Naive thymus-derived CD8-positive, alpha-beta T cell (primary cell): ENCODE measurements around the gene BPGM. TPM values are rescaled to one million over a fixed set of nuclear protein-coding genes. Genes with fewer than 3 reads are reported as not detected.
A peak's percentile ranks its signal among the peaks of the same experiment; 100 is the strongest.

ENCODE experiments used
- ATAC-seq, 2 donors: fragments of 150-1000 bp; cut with Tn5 transposase in 1 of 2; sonication (Bioruptor Pico), chemical (Tn5 transposase) in 1 of 2; 1 replicate in 1 of 2; 2 replicates in 1 of 2; pipeline ENCODE4 v1.10.0; 2021; ENCODE audit warnings: mild to moderate bottlenecking in 2 of 2, moderate library complexity in 2 of 2
- POLR2A ChIA-PET: fragments of 350-600 bp; sonication (Branson Sonifier 250); formaldehyde crosslinking; loops from one replicate; lab custom pipeline; 2021; ENCODE audit warnings: antibody characterized with exemption; lab: Charles Lee
- DNase-seq, 10 donors: peaks; one replicate each; pipeline versions ENCODE4 v3.0.0 to v3.0.0-alpha.2; 2020 to 2022
- H3K27ac Mint-ChIP-seq, 10 donors: one replicate each; pipeline ENCODE4 v1.8.0; 2020 to 2022; ENCODE audit warnings: mild to moderate bottlenecking in 10 of 10, mixed read lengths in 10 of 10, moderate library complexity in 4 of 10, inconsistent platforms in 1 of 10
- H3K27me3 Mint-ChIP-seq, 5 donors: one replicate each; pipeline ENCODE4 v1.8.0; 2021 to 2022; ENCODE audit warnings: mixed read lengths in 5 of 5
- H3K36me3 Mint-ChIP-seq, 3 donors: one replicate each; pipeline ENCODE4 v1.8.0; 2020 to 2022; ENCODE audit warnings: mixed read lengths in 3 of 3, mild to moderate bottlenecking in 2 of 3, inconsistent platforms in 1 of 3
- H3K4me1 Mint-ChIP-seq, 4 donors: one replicate each; pipeline ENCODE4 v1.8.0; 2021 to 2022; ENCODE audit warnings: mixed read lengths in 4 of 4
- H3K4me3 Mint-ChIP-seq, 10 donors: one replicate each; pipeline ENCODE4 v1.8.0; 2020 to 2022; ENCODE audit warnings: mild to moderate bottlenecking in 10 of 10, mixed read lengths in 10 of 10, moderate library complexity in 6 of 10, inconsistent platforms in 1 of 10
- H3K9me3 Mint-ChIP-seq, 9 donors: one replicate each; pipeline ENCODE4 v1.8.0; 2020 to 2022; ENCODE audit warnings: mixed read lengths in 9 of 9, mild to moderate bottlenecking in 3 of 9, inconsistent platforms in 1 of 9, moderate library complexity in 1 of 9
- polyA plus RNA-seq, 3 donors: library from polyadenylated mRNA; unstranded; fragments of 300-500 nt; fragmentation: Illumina TruSeq; gene quantifications; one replicate each; pipeline ENCODE4 v1.2.3, GENCODE V29; 2021
- total RNA-seq, 8 experiments: library from RNA in 2 of 8; stranded (reverse) in 2 of 8; gene quantifications; one replicate each; pipeline ENCODE4 v1.2.3 and lab custom pipeline; 2021 to 2026

BPGM gene
- total and polyA plus RNA-seq, 5 experiments from 2014 or later, result 17.2 to 30.1 (median 25.1) TPM

DNA sequence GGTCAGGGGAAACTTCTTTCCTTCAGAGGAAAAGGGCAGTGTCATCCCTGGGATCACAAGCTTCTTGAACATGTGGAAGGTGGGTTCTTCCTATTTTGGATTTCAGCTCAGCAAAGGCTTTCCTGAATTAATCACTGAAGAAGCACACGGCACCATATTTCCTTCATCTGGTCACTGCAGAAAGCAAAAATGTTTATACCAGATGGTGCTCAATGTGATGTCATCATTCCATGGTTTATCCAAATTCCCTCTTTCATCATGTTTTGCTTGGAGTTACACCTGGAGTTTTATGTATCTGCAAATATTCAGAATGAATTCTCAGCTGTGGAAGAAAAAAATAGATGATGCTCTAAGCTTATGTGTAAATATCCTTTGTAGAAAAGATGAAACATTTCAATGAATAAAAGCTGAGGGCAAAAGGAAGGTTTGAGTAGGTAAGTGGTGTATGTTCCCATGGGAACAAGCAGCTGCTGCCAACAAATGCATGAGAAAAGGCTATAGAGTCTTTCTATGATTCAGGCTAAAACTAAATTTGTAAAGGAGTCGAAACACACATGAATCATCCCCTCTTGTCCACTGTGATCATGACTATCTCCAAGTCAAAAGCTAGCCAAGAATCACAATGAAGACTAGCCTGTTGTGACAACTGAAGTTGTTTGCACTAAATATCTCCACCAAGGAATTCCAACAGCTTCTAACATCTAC lies 26.9 kb upstream of the BPGM start:
- POLR2A ChIA-PET, result no interaction called here
- Mint-ChIP-seq H3K4me3 (no peak overlapping the region), H3K4me1 (peaks cover 0 to 1% (median 0%) of the 10 kb centered on the region in 4 donors), H3K36me3 (no peaks in the 10 kb centered on the region), H3K27me3 (peaks cover 14 to 42% (median 40%) of the 10 kb centered on the region in 5 donors), H3K27ac (no peak overlapping the region), H3K9me3 (no peaks in the 10 kb centered on the region)
- DNase-seq (no peak), ATAC-seq (no peak)

DNA sequence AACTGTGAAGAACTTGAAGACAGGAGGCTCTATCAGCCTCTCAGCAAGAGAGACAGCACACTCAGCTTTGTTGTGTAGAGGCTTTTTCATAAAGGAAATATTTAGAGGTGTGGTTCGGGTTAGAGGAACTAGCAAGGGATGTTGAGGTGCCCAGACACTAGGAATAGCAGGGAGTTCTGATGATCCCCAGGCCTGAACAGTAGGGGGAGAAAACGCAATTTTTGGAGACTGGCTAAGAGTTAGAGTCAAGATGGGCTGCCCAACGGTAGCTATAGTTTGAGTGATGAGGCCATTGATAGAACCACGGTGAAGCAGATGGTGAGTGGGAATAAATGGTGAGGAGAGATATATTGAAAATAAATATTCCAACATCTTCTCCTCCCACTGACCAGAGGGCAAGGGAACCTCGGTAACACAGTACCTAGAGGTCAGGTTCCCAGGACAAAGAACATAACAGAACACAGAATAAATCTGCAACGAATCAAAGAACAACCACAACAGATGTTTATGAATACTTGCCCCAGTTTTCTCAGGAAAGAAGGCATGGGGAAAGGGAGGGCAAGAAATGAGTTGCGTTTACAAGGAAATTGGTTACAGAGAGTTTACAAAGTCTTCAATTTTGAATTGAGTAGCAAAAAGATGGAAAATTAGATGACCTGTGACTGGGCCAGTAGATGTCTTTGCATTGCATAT lies 24.2 kb upstream of the BPGM start:
- POLR2A ChIA-PET, result no interaction called here
- ATAC-seq (no peak), DNase-seq (no peak)
- no peak overlapping the region for H3K27ac Mint-ChIP-seq
- no peak overlapping the region for H3K4me3 Mint-ChIP-seq
- no peaks in the 10 kb centered on the region for H3K9me3 Mint-ChIP-seq
- H3K4me1 Mint-ChIP-seq, result no peaks in the 10 kb centered on the region
- no peaks in the 10 kb centered on the region for H3K36me3 Mint-ChIP-seq
- H3K27me3 Mint-ChIP-seq, result peaks cover 17 to 46% (median 37%) of the 10 kb centered on the region in 5 donors

DNA sequence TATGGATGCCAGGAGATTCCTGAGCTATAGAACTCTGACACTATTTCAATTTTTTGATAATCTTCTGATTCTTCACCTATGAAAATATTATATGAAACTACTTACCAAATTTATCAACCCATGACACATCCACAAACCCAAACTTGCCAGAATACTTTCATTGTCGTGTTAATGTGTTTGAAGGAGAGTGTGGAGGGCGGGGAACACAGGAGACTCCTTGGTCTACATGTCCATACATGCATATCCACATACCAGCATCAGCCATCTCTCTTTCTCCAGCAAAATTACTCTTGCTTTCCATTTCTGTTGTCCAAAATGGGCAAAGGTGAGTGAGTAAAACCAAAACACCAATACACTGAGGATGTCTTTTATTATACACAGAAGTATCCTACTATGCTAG lies 23.5 kb upstream of the BPGM start:
- no peak for ATAC-seq
- H3K27ac Mint-ChIP-seq, result no peak overlapping the region
- no peaks in the 10 kb centered on the region for H3K9me3 Mint-ChIP-seq
- H3K4me1 Mint-ChIP-seq, result no peaks in the 10 kb centered on the region
- peaks cover 21 to 44% (median 42%) of the 10 kb centered on the region in 5 donors for H3K27me3 Mint-ChIP-seq
- H3K4me3 Mint-ChIP-seq, result no peak overlapping the region
- no peak for DNase-seq
- no peaks in the 10 kb centered on the region for H3K36me3 Mint-ChIP-seq
- POLR2A ChIA-PET, result no interaction called here

DNA sequence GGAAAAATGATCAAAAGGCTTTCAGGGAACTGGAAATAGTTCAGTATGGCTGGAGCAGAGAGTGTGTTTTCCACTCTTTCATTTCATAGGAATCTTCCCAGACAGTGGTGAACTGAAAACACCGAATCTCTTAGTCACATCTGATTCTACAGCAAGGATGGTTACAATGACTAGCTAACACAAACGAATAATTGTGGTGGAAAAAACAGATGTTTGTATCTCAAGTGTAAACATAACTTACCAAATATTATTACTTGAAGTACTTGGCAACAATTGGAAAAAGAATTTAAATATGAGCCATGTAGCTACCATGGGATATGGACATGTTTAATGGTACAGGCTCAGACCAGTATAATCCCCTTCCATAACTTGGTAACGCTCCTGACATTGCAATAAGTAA lies 21.1 kb upstream of the BPGM start:
- no peaks in the 10 kb centered on the region for H3K9me3 Mint-ChIP-seq
- peaks cover 24 to 62% (median 46%) of the 10 kb centered on the region in 5 donors for H3K27me3 Mint-ChIP-seq
- no peaks in the 10 kb centered on the region for H3K36me3 Mint-ChIP-seq
- no peak overlapping the region for H3K27ac Mint-ChIP-seq
- H3K4me3 Mint-ChIP-seq, result no peak overlapping the region
- no peak for DNase-seq
- no peak for ATAC-seq
- POLR2A ChIA-PET, result no interaction called here
- H3K4me1 Mint-ChIP-seq, result no peaks in the 10 kb centered on the region

DNA sequence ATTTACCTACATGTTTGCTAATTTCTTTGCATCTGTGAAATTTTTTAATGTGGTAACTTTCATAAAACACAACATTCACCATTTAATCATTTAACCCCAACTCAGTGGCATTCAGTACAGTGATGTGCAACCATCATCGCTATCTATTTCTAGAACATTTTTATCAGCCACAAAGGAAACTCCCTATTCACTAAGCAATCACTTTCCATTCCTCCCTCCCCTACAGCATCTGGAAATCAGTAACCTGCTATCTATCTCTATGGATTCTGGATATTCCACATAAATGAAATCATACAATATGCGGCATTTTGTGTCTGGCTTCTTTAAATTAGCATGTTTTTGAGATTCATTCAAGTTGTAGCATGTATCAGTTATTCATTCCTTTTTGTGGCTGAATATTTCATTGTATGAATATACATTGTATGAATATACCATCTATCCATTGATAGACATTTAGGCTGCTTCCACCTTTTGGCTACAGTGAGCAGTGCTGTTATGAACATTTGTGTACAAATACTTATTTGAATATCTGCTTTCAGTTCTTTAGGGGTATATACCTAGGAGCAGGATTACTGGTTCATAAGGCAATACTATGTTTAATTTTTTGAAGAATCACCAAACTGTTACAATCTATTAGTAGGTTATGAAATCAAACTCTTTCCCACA lies 19.4 kb upstream of the BPGM start:
- Mint-ChIP-seq H3K27ac (no peak overlapping the region), H3K36me3 (no peaks in the 10 kb centered on the region), H3K4me1 (no peaks in the 10 kb centered on the region), H3K9me3 (no peaks in the 10 kb centered on the region), H3K4me3 (no peak overlapping the region), H3K27me3 (peaks cover 25 to 57% (median 47%) of the 10 kb centered on the region in 5 donors)
- ATAC-seq (no peak), DNase-seq (no peak)
- POLR2A ChIA-PET, result no interaction called here

DNA sequence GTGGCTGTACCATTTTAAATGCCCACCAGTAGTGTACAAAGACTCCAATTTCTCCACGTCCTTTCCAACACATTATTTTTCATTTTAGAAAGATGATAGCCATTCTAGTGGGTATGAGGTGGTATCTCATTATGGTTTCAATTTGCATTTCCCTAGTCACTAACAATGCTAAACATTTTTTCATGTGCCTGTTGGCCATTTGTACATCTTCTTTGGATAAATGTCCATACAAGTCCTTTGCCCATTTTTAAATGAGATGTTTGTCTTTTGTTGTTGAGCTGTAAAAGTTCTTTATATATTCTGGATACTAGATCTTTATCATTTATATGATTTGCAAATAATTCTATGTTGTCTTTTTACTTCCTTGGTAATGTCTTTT lies 18.9 kb upstream of the BPGM start:
- H3K9me3 Mint-ChIP-seq, result no peaks in the 10 kb centered on the region
- H3K4me3 Mint-ChIP-seq, result no peak overlapping the region
- POLR2A ChIA-PET, result no interaction called here
- H3K4me1 Mint-ChIP-seq, result no peaks in the 10 kb centered on the region
- ATAC-seq (no peak), DNase-seq (no peak)
- no peak overlapping the region for H3K27ac Mint-ChIP-seq
- no peaks in the 10 kb centered on the region for H3K36me3 Mint-ChIP-seq
- H3K27me3 Mint-ChIP-seq, result peaks cover 22 to 52% (median 41%) of the 10 kb centered on the region in 5 donors

DNA sequence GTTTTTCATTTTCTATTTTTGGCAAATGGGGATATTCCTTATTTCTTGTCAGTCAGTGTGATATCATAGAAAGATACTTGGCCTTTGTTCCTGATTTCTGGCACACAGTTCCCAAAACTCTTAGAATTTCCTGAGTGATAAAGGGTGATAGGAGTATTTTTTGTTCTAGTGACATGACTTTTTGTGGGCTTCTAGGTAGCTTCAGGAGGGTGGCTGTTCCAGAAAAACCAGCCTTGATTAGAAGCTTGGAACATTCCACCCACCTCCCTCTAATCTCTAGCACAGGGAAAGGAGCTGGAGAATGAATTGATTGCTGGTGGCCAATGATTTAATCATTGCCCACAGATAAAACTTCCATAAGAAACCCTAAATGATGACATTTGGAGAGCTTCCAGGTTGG lies 17.2 kb upstream of the BPGM start:
- H3K27ac Mint-ChIP-seq, result no peak overlapping the region
- no peaks in the 10 kb centered on the region for H3K9me3 Mint-ChIP-seq
- POLR2A ChIA-PET, result no interaction called here
- peaks cover 0 to 4% (median under 1%) of the 10 kb centered on the region in 4 donors for H3K4me1 Mint-ChIP-seq
- H3K27me3 Mint-ChIP-seq, result peaks cover 21 to 43% (median 31%) of the 10 kb centered on the region in 5 donors
- no peaks in the 10 kb centered on the region for H3K36me3 Mint-ChIP-seq
- DNase-seq, result no peak
- no peak for ATAC-seq
- H3K4me3 Mint-ChIP-seq, result no peak overlapping the region

DNA sequence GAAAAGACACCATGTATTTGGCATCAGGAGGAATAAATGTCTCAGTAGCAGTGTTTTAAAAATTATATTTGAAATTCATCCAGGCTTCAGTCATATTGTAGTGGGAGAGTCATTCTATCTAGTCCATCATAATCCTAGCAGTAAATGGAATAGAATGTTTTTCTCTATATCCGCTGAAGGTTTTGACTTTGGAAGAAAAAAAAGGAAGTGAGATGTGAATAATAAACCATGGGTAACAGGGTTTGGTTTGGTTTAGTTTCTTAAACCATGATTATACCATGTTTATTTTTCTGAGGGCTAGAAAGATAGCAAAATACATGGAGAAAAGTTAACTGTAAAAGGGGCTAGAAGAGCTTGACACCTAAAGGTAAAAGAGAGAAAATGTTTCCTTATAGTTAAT lies 16.4 kb upstream of the BPGM start:
- no peak for ATAC-seq
- DNase-seq, result no peak
- no peak overlapping the region for H3K27ac Mint-ChIP-seq
- peaks cover 18 to 37% (median 28%) of the 10 kb centered on the region in 5 donors for H3K27me3 Mint-ChIP-seq
- no peaks in the 10 kb centered on the region for H3K9me3 Mint-ChIP-seq
- POLR2A ChIA-PET, result interaction anchor here (0.5 kb wide), 1 partner anchor 541 kb away, joined by 5 read pairs; no protein-coding TSS in a partner anchor
- H3K36me3 Mint-ChIP-seq, result no peaks in the 10 kb centered on the region
- peaks cover 0 to 4% (median under 1%) of the 10 kb centered on the region in 4 donors for H3K4me1 Mint-ChIP-seq
- no peak overlapping the region for H3K4me3 Mint-ChIP-seq

DNA sequence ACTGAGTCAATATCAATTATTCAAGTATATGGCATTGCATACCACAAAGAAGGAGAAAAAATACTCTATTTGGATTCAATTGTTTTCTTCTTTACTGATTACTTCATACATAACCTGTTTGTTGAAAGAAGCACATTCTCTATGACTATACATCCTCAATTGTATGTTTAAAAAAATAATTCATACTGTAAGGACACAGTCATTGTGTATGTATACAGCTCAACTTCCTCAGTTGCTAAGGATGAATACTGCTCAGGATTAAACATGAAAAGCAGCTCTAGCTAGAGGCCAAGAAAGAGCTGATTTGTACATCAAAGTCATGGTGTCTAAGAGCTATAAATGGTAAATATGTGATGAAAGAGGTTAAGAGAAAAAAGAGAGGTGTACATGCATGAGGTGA lies 15.8 kb upstream of the BPGM start:
- no peak overlapping the region for H3K4me3 Mint-ChIP-seq
- H3K9me3 Mint-ChIP-seq, result no peaks in the 10 kb centered on the region
- POLR2A ChIA-PET, result interaction anchor here (0.9 kb wide), 1 partner anchor 15 kb away, joined by 3 read pairs; no protein-coding TSS in a partner anchor
- ATAC-seq (no peak), DNase-seq (no peak)
- no peak overlapping the region for H3K27ac Mint-ChIP-seq
- H3K27me3 Mint-ChIP-seq, result peaks cover 13 to 33% (median 26%) of the 10 kb centered on the region in 5 donors
- H3K36me3 Mint-ChIP-seq, result no peaks in the 10 kb centered on the region
- peaks cover under 1 to 9% (median 5%) of the 10 kb centered on the region in 4 donors for H3K4me1 Mint-ChIP-seq

DNA sequence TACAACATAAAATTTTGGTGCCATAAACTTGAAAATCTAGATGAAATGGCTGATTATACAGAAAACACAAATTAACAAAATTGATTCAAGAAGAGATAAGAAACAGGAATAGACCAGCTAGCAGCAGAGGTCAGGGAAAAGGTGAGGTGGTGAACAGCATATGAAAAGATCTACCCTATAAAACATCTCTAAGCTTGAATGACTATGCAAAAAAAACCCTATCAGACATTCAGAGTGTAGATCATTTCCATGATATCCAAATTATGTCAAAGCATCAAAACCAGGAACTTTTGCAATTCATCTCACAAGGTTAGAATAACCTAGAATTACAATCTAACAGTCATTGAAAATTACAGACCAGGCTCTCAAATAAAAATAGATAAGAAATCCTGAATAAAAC lies 14.6 kb upstream of the BPGM start:
- peaks cover 3 to 16% (median 12%) of the 10 kb centered on the region in 4 donors for H3K4me1 Mint-ChIP-seq
- ATAC-seq (no peak), DNase-seq (no peak)
- peaks cover 10 to 29% (median 22%) of the 10 kb centered on the region in 5 donors for H3K27me3 Mint-ChIP-seq
- peaks cover 0 to 6% (median 5%) of the 10 kb centered on the region in 3 donors for H3K36me3 Mint-ChIP-seq
- H3K9me3 Mint-ChIP-seq, result peaks cover 0 to 5% (median 0%) of the 10 kb centered on the region in 9 donors
- POLR2A ChIA-PET, result interaction anchor here (0.9 kb wide), 1 partner anchor 69 kb away, joined by 3 read pairs; no protein-coding TSS in a partner anchor
- no peak overlapping the region for H3K27ac Mint-ChIP-seq
- no peak overlapping the region for H3K4me3 Mint-ChIP-seq

DNA sequence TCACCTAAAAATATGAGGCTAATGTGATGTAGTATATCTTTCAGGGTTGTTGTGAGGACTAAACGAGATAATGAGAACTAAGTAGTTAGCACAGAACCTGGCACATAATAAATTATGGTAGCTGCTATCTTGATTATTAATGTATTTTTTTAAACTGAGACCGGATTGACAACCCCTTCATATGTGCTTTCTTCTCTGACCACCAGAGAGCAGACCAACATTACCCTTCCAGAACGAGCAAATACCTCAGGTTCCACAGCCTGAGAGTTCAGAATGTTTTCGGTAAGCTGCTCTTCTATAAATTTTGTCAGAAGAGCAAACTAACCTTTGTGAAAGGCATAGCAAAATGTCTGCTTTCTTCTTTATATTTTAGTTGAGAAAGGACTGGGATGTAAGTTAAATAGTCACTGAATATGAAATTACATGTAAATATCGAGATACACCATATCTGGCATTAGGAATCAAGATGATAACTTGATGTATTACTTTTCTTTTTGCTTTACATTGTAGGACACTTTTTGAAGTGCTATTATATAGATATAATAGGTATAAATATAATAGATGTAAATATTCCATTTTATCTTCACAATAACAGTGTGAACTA lies 13.6 kb upstream of the BPGM start:
- Mint-ChIP-seq H3K4me1 (peaks cover 6 to 22% (median 19%) of the 10 kb centered on the region in 4 donors), H3K36me3 (peaks cover 0 to 6% (median 5%) of the 10 kb centered on the region in 3 donors), H3K27ac (peak overlapping the region in 1 of 10 donors; percentile 3), H3K4me3 (no peak overlapping the region), H3K9me3 (peaks cover 0 to 5% (median 0%) of the 10 kb centered on the region in 9 donors), H3K27me3 (peaks cover 7 to 21% (median 17%) of the 10 kb centered on the region in 5 donors)
- DNase-seq, result peak in 9 of 10 donors; percentile 18 to 74 (median 55)
- POLR2A ChIA-PET, result interaction anchor here (1.0 to 5.2 kb wide), 5 partner anchors 14 to 537 kb away, joined by 3 to 41 read pairs (median 4); partner anchors contain the start of gene BPGM
- ATAC-seq, result peak; percentile 81 to 92

DNA sequence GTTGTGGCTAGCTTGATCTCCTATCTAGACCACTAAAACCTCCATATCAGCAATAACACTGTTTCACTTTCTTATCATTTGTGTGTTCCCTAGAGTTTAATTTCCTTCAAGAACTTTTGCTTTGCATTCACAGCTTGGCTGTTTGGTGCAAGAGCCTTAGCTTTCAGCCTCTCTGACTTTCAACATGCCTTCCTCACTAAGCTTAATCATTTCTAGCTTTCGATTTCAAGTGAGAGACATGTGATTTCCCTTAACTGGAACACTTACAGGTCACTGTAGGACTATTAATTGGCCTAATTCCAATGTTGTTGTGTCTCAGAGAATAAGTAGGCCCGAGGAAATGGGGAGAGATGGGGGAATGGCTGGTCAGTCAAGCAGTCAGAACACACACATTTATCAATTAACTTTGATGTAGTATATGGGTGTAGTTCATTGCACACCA lies 10.6 kb upstream of the BPGM start:
- H3K27ac Mint-ChIP-seq, result peak overlapping the region in 7 of 10 donors; percentile 22 to 80 (median 40)
- DNase-seq (no peak), ATAC-seq (no peak)
- peak overlapping the region in 4 of 10 donors; percentile 10 to 55 (median 43) for H3K4me3 Mint-ChIP-seq
- peaks cover 0 to 5% (median 1%) of the 10 kb centered on the region in 5 donors for H3K27me3 Mint-ChIP-seq
- H3K36me3 Mint-ChIP-seq, result peaks cover 0 to 6% (median 5%) of the 10 kb centered on the region in 3 donors
- peaks cover 0 to 5% (median 0%) of the 10 kb centered on the region in 9 donors for H3K9me3 Mint-ChIP-seq
- POLR2A ChIA-PET, result interaction anchor here (0.6 to 5.2 kb wide), 3 partner anchors 11 to 577 kb away, joined by 3 to 41 read pairs (median 5); partner anchors contain the start of gene BPGM
- H3K4me1 Mint-ChIP-seq, result peaks cover 8 to 33% (median 25%) of the 10 kb centered on the region in 4 donors
